Measurements from ENCODE around the gene PBX3.
"Not testable (repeated sequence)": the region's sequence is repeated elsewhere in the genome, so short reads cannot be mapped to it uniquely, and the experiment has no call there.

DNA sequence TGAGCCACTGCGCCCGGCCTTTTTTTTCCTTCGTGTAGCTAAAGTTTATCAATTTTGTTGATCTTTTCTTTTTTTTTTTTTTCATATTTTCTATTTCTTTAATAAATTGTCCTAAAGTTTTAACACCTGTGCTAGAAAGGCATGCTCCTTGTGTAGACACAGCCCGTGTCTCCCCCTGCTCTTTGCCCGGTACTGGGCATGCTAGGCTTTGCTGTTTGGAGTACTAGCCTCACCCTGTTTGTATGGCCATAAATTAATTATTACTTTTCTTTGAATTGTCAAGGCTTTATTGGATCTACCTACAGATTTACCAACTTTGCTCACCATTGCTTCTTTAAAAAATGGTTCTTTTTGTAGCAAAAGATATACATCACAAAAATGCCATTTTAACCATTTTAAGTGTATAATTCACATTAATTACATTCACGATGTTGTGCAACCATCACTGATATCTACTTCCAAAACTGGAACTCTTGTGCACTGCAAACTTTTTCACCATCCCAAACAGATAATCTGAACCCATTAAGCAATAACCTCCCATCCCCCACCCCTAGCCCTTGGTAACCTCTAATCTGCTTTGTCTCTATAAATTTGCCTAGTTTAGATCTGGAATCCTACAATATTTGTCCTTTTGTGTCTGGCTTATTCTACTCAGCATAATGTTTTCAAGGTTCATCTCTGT, 31.5 kb downstream of the PBX3 start:
- not testable (repeated sequence) for TF ChIP-seq CTCF (optimal IDR thresholded peaks at IDR 0.05 in 1 of 3, IDR thresholded peaks at IDR 0.05 in 1 of 3, conservative IDR thresholded peaks at IDR 0.05 in 1 of 3; ENCODE audit: extremely low read depth in 1 of 3, insufficient read depth in 2 of 3, low read length in 3 of 3); EZH2 (IDR thresholded peaks at IDR 0.05; ENCODE audit: low read length)
